Natural killer cell (primary cell): ENCODE results near the gene KIF19. TPM values are rescaled to one million over a fixed set of nuclear protein-coding genes. Genes with fewer than 3 reads are reported as not detected.

ENCODE experiments used
- ATAC-seq, 3 donors: fragments of 150-1000 bp in 2 of 3; fragments of 200-7000 bp in 1 of 3; cut with Tn5 transposase; 1 replicate in 1 of 3; 2 replicates in 2 of 3; pipeline ENCODE4 v1.10.0; 2021; ENCODE audit warnings: mild to moderate bottlenecking in 2 of 3, moderate library complexity in 2 of 3
- DNase-seq, 2 donors: peaks; one replicate each; pipeline versions ENCODE4 v3.0.0 to v3.0.0-alpha.2; 2013 to 2021; ENCODE audit warnings: mixed read lengths in 1 of 2
- H3K27ac ChIP-seq: one replicate; pipeline ENCODE4 v1.5.1; 2013; ENCODE audit warnings: mild to moderate bottlenecking, low read length
- H3K27me3 ChIP-seq: one replicate; pipeline ENCODE4 v1.6.1; 2013; ENCODE audit warnings: low read length; ENCODE audit not compliant: control insufficient read depth, insufficient read depth
- H3K36me3 ChIP-seq: one replicate; pipeline ENCODE4 v1.6.1; 2013; ENCODE audit warnings: low read length; ENCODE audit not compliant: control insufficient read depth, insufficient read depth
- H3K4me1 ChIP-seq: one replicate; pipeline ENCODE4 v1.6.1; 2013; ENCODE audit warnings: low read length; ENCODE audit not compliant: control insufficient read depth, insufficient read depth
- H3K4me3 ChIP-seq: one replicate; pipeline ENCODE4 v1.5.1; 2013; ENCODE audit warnings: low read length
- H3K9me3 ChIP-seq: one replicate; pipeline ENCODE4 v1.6.1; 2013; ENCODE audit warnings: low read length; ENCODE audit not compliant: control insufficient read depth, insufficient read depth
- H3K27ac Mint-ChIP-seq, 2 donors: one replicate each; pipeline ENCODE4 v1.8.0; 2022; ENCODE audit warnings: mild to moderate bottlenecking in 2 of 2, mixed read lengths in 2 of 2, moderate library complexity in 1 of 2
- H3K27me3 Mint-ChIP-seq, 2 donors: one replicate each; pipeline ENCODE4 v1.8.0; 2022; ENCODE audit warnings: low read depth in 2 of 2, mixed read lengths in 2 of 2
- H3K36me3 Mint-ChIP-seq: one replicate; pipeline ENCODE4 v1.8.0; 2022; ENCODE audit warnings: mixed read lengths
- H3K4me1 Mint-ChIP-seq, 2 donors: one replicate each; pipeline ENCODE4 v1.8.0; 2022; ENCODE audit warnings: mixed read lengths in 2 of 2
- H3K4me3 Mint-ChIP-seq: one replicate; pipeline ENCODE4 v1.8.0; 2022; ENCODE audit warnings: mild to moderate bottlenecking, moderate library complexity, mixed read lengths
- H3K9me3 Mint-ChIP-seq, 2 donors: one replicate each; pipeline ENCODE4 v1.8.0; 2022; ENCODE audit warnings: mixed read lengths in 2 of 2
- WGBS: methylation state at CpG from one replicate; pipeline ENCODE4 v1.1.7; 2013; ENCODE audit warnings: missing lambda C conversion rate; ENCODE audit not compliant: insufficient coverage; 5-methylcytosine and 5-hydroxymethylcytosine counted together
- intact Hi-C: fragments of 100-400 bp; cut with micrococcal nuclease; formaldehyde crosslinking; loops from one replicate; pipeline ENCODE4 v1.14.2; 2022
- total RNA-seq, 4 donors: library from RNA; stranded (reverse); fragments of 120-200 nt in 1 of 4; gene quantifications; one replicate each; pipeline versions ENCODE4 v1.2.3 to v1.2.4, GENCODE V29; 2013 to 2022
- TF ChIP-seq, protein P1 (sequence below): fragments of 200-600 bp; IDR thresholded peaks from one replicate; pipeline ENCODE4 v1.8.0; 2022; ENCODE audit warnings: antibody characterized with exemption

The KIF19 gene
- total RNA-seq, 3 donors from 2014 or later (not counting 1 experiment from before 2014, with no cell fraction given), result 1.7 to 7.1 (median 6.1) TPM

DNA sequence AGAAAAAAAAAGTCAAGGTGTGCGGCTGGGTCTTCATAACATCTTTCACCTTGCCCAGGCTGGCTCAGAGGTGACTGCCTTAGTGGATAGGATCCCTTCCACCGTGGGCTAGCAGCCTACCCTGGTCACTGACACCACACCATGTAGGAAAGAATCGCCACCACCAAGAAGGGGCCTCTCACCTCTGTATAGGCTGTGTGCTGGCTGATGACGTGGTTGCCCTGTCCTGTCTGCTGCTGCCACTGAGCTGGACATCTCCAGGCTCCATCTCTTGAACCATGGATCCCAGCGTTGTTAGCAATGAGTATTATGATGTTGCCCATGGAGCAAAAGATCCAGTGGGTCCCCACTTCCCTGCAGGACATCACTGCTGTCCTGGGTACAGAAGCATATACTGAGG, 41.2 kb downstream of the KIF19 start, which contains the start of gene GPR142:
TSS of gene GPR142 (plus strand) at position 301 of the 400 bp plus-strand sequence. CDS start 2,035 bp downstream, outside the sequence.
- no peaks in the 10 kb centered on the region for H3K9me3 ChIP-seq
- no peaks in the 10 kb centered on the region for H3K36me3 ChIP-seq
- H3K27me3 ChIP-seq, result peaks cover 2% of the 10 kb centered on the region
- no peaks in the 10 kb centered on the region for H3K36me3 Mint-ChIP-seq
- no peak within 1 kb of the TSS for H3K4me3 ChIP-seq
- ATAC-seq (no peak), DNase-seq (no peak)
- H3K27ac ChIP-seq, result no peak within 1 kb of the TSS
- H3K4me1 ChIP-seq, result peaks cover 20% of the 10 kb centered on the region
- TF ChIP-seq, protein P1, sequence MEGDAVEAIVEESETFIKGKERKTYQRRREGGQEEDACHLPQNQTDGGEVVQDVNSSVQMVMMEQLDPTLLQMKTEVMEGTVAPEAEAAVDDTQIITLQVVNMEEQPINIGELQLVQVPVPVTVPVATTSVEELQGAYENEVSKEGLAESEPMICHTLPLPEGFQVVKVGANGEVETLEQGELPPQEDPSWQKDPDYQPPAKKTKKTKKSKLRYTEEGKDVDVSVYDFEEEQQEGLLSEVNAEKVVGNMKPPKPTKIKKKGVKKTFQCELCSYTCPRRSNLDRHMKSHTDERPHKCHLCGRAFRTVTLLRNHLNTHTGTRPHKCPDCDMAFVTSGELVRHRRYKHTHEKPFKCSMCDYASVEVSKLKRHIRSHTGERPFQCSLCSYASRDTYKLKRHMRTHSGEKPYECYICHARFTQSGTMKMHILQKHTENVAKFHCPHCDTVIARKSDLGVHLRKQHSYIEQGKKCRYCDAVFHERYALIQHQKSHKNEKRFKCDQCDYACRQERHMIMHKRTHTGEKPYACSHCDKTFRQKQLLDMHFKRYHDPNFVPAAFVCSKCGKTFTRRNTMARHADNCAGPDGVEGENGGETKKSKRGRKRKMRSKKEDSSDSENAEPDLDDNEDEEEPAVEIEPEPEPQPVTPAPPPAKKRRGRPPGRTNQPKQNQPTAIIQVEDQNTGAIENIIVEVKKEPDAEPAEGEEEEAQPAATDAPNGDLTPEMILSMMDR, result no peak
- H3K9me3 Mint-ChIP-seq, result no peaks in the 10 kb centered on the region
- H3K4me3 Mint-ChIP-seq, result no peak within 1 kb of the TSS
- no peak within 1 kb of the TSS for H3K27ac Mint-ChIP-seq
- intact Hi-C loops, result loop anchor here (5.0 kb wide), 1 partner anchor 235 kb away; no protein-coding TSS in a partner anchor
- H3K27me3 Mint-ChIP-seq, result peaks cover 0 to 6% of the 10 kb centered on the region in 2 donors
- H3K4me1 Mint-ChIP-seq, result peaks cover 17 to 18% of the 10 kb centered on the region in 2 donors
- 94% methylated on average over 5 of the region's 5 CpGs for WGBS

DNA sequence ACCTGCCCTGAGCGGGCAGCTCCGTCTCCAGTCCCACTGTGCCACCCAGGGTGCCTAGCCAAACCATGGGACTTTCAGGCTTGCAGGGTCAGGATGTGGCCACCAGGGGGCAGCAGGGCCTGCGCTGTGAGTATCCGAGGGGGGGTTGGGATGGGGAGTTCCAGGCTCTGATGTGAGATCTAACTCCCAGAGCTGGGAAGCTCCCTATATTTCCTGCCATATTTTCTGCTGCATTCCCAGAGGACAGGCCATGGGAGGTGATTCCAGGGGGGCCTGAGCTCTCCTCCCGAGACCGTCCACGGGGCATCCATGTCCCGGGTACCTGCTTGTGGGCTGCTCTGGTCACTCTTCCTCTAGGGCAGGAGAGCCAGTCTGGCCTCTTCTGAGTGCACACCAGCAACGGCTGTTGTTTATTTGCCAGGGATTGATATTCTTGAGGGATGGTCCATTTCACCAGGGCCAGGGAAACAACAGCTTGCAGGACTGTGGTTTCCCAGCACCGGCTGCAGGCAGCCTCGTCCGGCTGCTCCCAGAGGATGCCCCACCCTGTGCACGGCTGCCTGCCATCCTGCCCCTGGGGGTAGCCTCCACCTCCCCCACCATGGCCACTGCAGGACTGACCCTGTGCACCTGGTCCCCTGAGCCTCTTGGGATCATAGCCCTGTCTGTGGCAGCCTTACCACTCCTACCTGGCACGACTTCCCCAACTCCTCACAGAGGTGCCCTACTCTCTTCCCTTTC, 42.5 kb downstream of the KIF19 start:
- peak overlapping the region; percentile 71 for H3K4me3 Mint-ChIP-seq
- intact Hi-C loops, result loop anchor here (1.0 to 5.0 kb wide), 4 partner anchors 89 to 234 kb away; no protein-coding TSS in a partner anchor
- no peaks in the 10 kb centered on the region for H3K9me3 ChIP-seq
- peak overlapping the region in 1 of 2 donors; percentile 75 for H3K27ac Mint-ChIP-seq
- peaks cover 0 to 6% of the 10 kb centered on the region in 2 donors for H3K27me3 Mint-ChIP-seq
- TF ChIP-seq, protein P1, result peak; percentile 93
- peaks cover 20% of the 10 kb centered on the region for H3K4me1 ChIP-seq
- no peaks in the 10 kb centered on the region for H3K36me3 Mint-ChIP-seq
- ATAC-seq, result peak; percentile 76 to 90 (median 90)
- H3K4me3 ChIP-seq, result no peak overlapping the region
- H3K27me3 ChIP-seq, result peaks cover 2% of the 10 kb centered on the region
- WGBS, result 14% methylated on average over 14 of the region's 14 CpGs
- H3K4me1 Mint-ChIP-seq, result peaks cover 17 to 18% of the 10 kb centered on the region in 2 donors
- no peaks in the 10 kb centered on the region for H3K36me3 ChIP-seq
- H3K27ac ChIP-seq, result no peak overlapping the region
- DNase-seq, result peak; percentile 78 to 87
- H3K9me3 Mint-ChIP-seq, result no peaks in the 10 kb centered on the region

DNA sequence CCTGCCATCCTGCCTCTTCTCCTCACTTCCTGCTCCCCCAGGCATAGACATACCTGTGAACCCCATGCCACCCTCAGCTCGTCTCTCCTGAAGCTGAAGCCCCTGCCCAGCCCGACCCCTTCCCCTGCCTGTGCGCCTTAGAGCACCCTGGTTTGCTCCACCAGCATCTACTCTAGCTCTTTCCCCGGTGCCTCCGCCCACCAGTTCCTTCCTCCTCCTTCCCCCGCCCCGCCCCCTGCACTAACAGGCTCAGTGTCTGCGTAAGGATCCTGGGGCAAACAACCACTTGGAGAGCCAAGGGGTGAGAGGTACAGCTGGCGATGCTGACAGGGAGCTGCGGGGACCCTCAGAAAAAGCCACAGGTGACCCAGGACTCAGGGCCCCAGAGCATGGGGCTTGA, 43.2 kb downstream of the KIF19 start:
- TF ChIP-seq, protein P1, result no peak
- Mint-ChIP-seq H3K36me3 (no peaks in the 10 kb centered on the region), H3K4me1 (peaks cover 17 to 18% of the 10 kb centered on the region in 2 donors), H3K4me3 (peak overlapping the region; percentile 71), H3K9me3 (no peaks in the 10 kb centered on the region), H3K27ac (peak overlapping the region in 1 of 2 donors; percentile 75), H3K27me3 (peaks cover 0 to 6% of the 10 kb centered on the region in 2 donors)
- Histone ChIP-seq H3K4me1 (peaks cover 20% of the 10 kb centered on the region), H3K27me3 (peaks cover 2% of the 10 kb centered on the region), H3K27ac (no peak overlapping the region), H3K36me3 (no peaks in the 10 kb centered on the region), H3K4me3 (no peak overlapping the region), H3K9me3 (no peaks in the 10 kb centered on the region)
- 6% methylated on average over 10 of the region's 10 CpGs for WGBS
- peak in 2 of 3 donors; percentile 67 to 73 for ATAC-seq
- peak in 1 of 2 donors; percentile 73 for DNase-seq
- intact Hi-C loops, result loop anchor here (5.0 kb wide), 1 partner anchor 233 kb away; no protein-coding TSS in a partner anchor
